Astrocyte (in vitro differentiated cells and primary cell): ENCODE results near the gene ABCC4.

Experiments
- EZH2 ChIP-seq: IDR thresholded peaks from 2 replicates; pipeline ENCODE4 v1.6.1; 2012; ENCODE audit warnings: mild to moderate bottlenecking, low read length, inconsistent platforms; ENCODE audit not compliant: insufficient read depth
- TF ChIP-seq, protein P1 (sequence below): IDR thresholded peaks from 2 replicates; pipeline ENCODE4 v1.5.1; 2011; ENCODE audit warnings: low read depth, mild to moderate bottlenecking, inconsistent platforms, low read length, moderate library complexity; ENCODE audit not compliant: insufficient read depth

DNA sequence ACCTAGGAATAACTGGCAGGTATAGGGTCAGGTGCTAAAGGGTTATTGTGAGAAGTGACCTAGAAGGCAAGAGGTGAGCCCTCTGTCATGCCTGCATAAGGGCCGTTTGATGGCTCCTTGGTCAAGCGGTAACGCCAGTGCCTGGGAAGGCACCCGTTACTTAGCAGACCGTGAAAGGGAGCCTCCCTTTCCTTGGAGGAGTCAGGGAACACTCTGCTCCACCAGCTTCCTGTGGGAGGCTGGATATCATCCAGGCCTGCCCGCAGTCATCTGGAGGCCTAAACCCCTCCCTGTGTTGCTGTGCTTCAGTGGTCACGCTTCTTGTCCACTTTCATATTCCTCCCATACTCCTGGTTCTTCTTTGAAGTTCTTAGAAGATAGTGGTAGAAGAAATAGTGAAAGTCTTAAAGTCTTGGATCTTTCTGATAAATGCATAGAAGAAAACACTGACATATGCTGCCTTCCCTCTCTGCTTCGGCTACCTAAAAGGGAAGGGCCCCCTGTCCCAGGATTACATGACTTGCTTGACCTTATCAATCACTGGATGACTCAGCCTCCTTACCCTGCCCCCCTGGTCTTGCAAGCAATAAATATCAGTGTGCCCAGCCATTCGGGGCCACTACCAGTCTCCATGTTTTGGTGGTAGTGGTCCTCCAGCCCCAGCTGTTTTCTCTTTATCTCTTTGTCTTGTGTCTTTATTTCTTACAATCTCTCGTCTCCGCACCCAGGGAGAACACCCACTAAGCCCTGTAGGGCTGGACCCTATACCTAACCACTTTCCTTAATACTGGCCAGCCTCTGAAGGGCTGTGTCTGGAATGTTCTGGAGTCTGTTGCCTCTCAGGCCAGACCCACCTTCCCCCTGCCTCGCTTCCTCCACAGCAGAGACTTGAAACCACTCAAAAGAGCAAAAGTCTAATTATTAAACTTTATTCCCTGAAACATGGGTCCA is 16.1 kb upstream of the ABCC4 start:
- TF ChIP-seq EZH2, result no peak
- TF ChIP-seq, protein P1, sequence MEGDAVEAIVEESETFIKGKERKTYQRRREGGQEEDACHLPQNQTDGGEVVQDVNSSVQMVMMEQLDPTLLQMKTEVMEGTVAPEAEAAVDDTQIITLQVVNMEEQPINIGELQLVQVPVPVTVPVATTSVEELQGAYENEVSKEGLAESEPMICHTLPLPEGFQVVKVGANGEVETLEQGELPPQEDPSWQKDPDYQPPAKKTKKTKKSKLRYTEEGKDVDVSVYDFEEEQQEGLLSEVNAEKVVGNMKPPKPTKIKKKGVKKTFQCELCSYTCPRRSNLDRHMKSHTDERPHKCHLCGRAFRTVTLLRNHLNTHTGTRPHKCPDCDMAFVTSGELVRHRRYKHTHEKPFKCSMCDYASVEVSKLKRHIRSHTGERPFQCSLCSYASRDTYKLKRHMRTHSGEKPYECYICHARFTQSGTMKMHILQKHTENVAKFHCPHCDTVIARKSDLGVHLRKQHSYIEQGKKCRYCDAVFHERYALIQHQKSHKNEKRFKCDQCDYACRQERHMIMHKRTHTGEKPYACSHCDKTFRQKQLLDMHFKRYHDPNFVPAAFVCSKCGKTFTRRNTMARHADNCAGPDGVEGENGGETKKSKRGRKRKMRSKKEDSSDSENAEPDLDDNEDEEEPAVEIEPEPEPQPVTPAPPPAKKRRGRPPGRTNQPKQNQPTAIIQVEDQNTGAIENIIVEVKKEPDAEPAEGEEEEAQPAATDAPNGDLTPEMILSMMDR, result no peak
